ENCODE results near the gene GARNL3.

The GARNL3 gene

GRCh38 chr9:127280880-127281660 lies 16.5 kb downstream of the GARNL3 start:
- DNase-seq = no peak

- no peak for DNase-seq
These were observed 17.3 kb downstream of the GARNL3 start for GRCh38 chr9:127281891-127282290.

GRCh38 chr9:127282611-127283010 lies 18.0 kb downstream of the GARNL3 start:
- DNase-seq = no peak

- DNase-seq = no peak
These were observed 18.6 kb downstream of the GARNL3 start for GRCh38 chr9:127283135-127283534.

DNA sequence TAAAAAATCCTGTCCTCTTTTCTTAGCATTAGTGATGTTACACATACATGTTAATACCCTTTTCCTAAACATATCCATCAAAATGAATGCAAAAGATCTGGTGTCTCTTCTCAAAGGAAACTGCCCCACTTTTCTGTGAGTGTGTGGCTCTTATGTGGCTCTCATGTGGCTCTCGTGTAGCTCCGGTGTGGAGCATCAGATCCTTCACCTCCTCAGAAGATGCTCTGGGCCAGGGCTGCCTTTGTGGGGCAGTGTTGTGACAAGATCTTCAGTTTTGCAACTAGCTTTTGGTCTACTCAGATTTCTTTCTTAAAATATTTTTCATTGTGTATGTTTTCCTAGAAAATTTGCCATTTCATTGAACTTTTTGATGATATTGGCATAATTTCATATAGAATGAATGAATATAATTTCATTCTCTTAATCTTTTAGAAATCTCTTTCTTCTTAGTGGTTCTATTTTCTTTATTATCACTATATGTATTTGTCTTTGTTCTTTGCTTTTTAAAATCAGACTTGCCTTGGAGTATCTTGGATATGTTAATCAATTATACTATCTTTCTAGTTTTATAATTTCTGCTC lies 19.4 kb downstream of the GARNL3 start:
- DNase-seq = no peak

DNA sequence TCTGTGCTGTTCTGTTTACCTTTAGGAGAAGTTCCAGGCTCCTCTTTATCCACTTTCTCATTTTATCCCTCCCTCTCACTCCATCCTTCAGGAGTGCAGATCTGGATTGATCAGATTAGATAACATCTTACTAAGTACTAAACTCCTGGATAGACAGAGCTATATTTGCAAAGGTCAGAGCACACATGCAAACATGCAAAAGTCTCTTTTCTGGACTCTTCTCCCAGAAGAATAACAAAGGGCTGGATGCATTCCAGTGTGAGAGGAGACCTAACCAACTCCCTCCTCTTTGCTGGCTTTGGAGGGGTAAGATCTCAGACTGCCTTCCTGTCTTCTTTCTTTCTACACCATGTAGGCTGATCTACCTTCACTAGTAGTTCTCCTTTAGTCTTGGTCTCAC lies 21.4 kb downstream of the GARNL3 start:
- DNase-seq = no peak

GRCh38 chr9:127290561-127291065 lies 26.0 kb downstream of the GARNL3 start:
- no peak for DNase-seq

- no peak for DNase-seq
These were observed 26.7 kb downstream of the GARNL3 start for GRCh38 chr9:127291246-127291778.

GRCh38 chr9:127292415-127292814 lies 27.8 kb downstream of the GARNL3 start:
- no peak for DNase-seq

- DNase-seq = no peak
These were observed 28.8 kb downstream of the GARNL3 start for GRCh38 chr9:127293328-127293727.

GRCh38 chr9:127293767-127294166 lies 29.2 kb downstream of the GARNL3 start:
- DNase-seq = no peak

- no peak for DNase-seq
These were observed 30.4 kb downstream of the GARNL3 start for GRCh38 chr9:127295005-127295404.

DNA sequence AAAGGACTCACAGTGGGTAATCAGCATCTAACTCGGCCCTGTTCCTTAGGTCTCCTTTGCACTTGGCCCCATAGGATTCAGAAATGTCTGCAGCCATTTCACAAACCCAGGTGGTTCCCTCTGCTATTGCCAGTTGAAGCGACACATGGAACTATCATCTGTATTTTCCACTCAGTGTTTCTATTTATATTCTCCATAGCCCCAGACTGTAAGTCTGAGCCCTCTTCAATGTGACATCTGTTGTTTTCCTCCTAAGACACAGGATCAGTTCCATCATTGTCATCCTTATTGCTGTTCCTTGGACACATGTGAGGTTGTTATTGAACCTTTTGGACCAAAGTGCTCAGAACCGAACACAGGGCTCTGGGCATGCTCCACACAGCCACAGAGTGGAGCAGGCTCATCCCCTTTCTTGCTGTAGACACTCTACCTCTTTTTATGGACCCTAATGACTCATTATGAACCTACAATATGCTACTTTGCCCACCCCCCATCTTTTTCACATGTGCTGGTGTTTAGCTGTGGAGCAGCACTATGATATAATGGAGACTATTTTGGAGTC lies 36.4 kb downstream of the GARNL3 start:
- no peak for DNase-seq

DNA sequence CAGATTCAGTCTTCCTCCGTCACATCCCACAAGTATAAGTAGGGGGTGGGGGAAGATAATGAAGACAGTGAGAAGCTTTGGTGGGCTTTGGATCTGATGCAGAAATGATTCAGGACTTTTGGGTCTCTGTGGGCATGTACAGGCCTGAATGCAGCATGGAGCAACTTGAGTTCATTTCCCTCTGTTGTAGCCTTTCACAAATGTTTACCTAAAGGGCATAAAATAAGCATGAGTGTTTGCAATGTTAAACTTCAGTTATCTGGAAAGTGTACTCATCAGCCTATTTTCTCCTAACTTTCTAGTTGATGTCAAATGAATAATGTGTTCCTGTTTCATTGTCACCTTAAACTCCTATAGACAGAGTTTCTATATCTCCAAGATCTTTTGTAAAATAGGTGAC lies 39.3 kb downstream of the GARNL3 start:
- peak; percentile 42 for DNase-seq

DNA sequence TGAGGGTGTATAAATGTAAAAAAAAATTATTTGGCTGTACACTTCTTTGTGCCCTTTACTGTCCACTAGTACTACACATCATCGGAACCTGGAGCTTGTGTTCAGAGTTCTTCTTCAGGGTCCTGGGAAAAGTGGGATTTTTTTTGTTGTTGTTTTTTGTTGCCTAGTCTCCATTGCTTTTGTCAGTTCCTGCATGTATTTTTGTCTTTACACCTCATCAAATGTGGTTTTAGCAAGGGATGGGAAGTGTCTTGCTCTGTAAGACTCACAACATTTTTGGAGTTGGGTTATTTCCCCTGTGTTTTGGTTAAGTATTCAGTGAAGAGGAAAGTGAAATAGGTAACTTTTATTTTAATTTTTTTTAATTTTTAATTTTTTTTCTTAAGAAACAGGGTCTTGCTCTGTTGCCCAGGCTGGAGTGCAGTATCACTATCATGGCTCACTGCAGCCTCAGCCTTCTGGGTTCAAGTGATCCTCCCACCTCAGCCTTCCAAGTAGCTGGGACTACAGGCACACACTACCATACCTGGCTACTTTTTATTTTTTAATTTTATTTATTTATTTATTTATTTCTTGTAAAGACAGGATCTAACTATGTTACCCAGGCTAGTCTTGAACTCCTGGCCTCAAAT lies 40.7 kb downstream of the GARNL3 start:
- DNase-seq = no peak

GRCh38 chr9:127305838-127306226 lies 41.3 kb downstream of the GARNL3 start:
- no peak for DNase-seq

DNA sequence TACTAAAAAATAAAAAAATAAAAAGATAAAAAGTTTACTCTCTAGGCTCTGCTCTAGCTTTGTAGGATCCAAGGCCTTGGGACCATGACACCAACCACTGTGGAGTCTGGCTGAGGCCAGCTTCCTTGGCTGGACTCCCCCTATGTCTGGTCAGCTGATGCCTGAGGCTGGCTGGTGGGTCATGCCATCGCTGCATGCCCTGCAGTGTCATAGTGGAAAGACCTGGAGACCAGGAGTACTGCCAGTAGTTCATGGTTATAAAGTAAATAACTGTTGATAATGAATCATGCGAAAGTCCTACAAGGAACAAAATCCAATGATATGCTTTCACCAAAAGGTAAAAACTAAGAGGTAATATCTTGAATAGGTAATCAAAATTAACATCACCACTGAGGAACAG lies 43.2 kb downstream of the GARNL3 start:
- no peak for DNase-seq

- peak; percentile 35 for DNase-seq
These were observed 44.3 kb downstream of the GARNL3 start for GRCh38 chr9:127308652-127309434.

- no peak for DNase-seq
These were observed 45.1 kb downstream of the GARNL3 start for GRCh38 chr9:127309715-127310114.

GRCh38 chr9:127311239-127311741 lies 46.7 kb downstream of the GARNL3 start:
- peak; percentile 61 for DNase-seq

GRCh38 chr9:127313042-127313560 lies 48.5 kb downstream of the GARNL3 start:
- DNase-seq = no peak

- no peak for DNase-seq
These were observed 50.3 kb downstream of the GARNL3 start for GRCh38 chr9:127314911-127315310.
